Brain pericyte (primary cell): ENCODE measurements around the gene CTBP2.
"Not testable (repeated sequence)": the region's sequence is repeated elsewhere in the genome, so short reads cannot be mapped to it uniquely, and the experiment has no call there.

ENCODE experiments used
- DNase-seq: peaks from one replicate; pipeline ENCODE4 v3.0.0-alpha.2; 2012; ENCODE audit warnings: low read depth, low spot score

CTBP2 gene

GRCh38 chr10:125186431-125187170, 26.2 kb upstream of the CTBP2 start:
- no peak for DNase-seq

GRCh38 chr10:125179107-125179506, 18.7 kb upstream of the CTBP2 start:
- not testable (repeated sequence) for DNase-seq

GRCh38 chr10:125177641-125178640, 17.6 kb upstream of the CTBP2 start:
- no peak for DNase-seq

GRCh38 chr10:125175807-125176206, 15.4 kb upstream of the CTBP2 start:
- DNase-seq: no peak

- no peak for DNase-seq
Observed at GRCh38 chr10:125174360-125174759, 14.0 kb upstream of the CTBP2 start.

GRCh38 chr10:125172694-125173093, 12.3 kb upstream of the CTBP2 start:
- DNase-seq: no peak

GRCh38 chr10:125171402-125172306, 11.3 kb upstream of the CTBP2 start:
- DNase-seq: no peak

GRCh38 chr10:125169915-125170314, 9.6 kb upstream of the CTBP2 start:
- no peak for DNase-seq

GRCh38 chr10:125169279-125169678, 8.9 kb upstream of the CTBP2 start:
- no peak for DNase-seq

GRCh38 chr10:125166658-125167057, 6.3 kb upstream of the CTBP2 start:
- no peak for DNase-seq

GRCh38 chr10:125165584-125166573, 5.5 kb upstream of the CTBP2 start:
- no peak for DNase-seq

GRCh38 chr10:125164421-125164820, 4.1 kb upstream of the CTBP2 start:
- DNase-seq: no peak

- no peak for DNase-seq
Observed at GRCh38 chr10:125163803-125164202, 3.4 kb upstream of the CTBP2 start.

- not testable (repeated sequence) for DNase-seq
Observed at GRCh38 chr10:125163312-125163711, 2.9 kb upstream of the CTBP2 start.

- no peak for DNase-seq
Observed at GRCh38 chr10:125162120-125162931, 2.0 kb upstream of the CTBP2 start.

- no peak for DNase-seq
Observed at GRCh38 chr10:125161707-125162119, 1.4 kb upstream of the CTBP2 start.

GRCh38 chr10:125160856-125161706, 718 bp upstream of the CTBP2 start:
- no peak for DNase-seq

GRCh38 chr10:125159486-125159931, 854 bp downstream of the CTBP2 start:
- no peak for DNase-seq
